Stimulated activated CD8-positive, alpha-beta memory T cell treated with anti-CD3 and anti-CD28 coated beads, Interleukin-7, amount 100 ng/mL, for 1 hour (primary cell): ENCODE results near the gene RUVBL2.
A peak's percentile ranks its signal among the peaks of the same experiment; 100 is the strongest.
"Not testable (repeated sequence)": the region's sequence is repeated elsewhere in the genome, so short reads cannot be mapped to it uniquely, and the experiment has no call there.

Experiments used
- DNase-seq, 2 donors: peaks; one replicate each; pipeline ENCODE4 v3.0.0-alpha.2; 2020; ENCODE audit warnings: low read depth in 2 of 2

RUVBL2 gene

GRCh38 chr19:49018388-49019241, 24.9 kb downstream of the RUVBL2 start:
- not testable (repeated sequence) for DNase-seq

- DNase-seq: peak; percentile 27 to 50
These were observed 25.7 kb downstream of the RUVBL2 start for GRCh38 chr19:49019242-49019932.

- DNase-seq: no peak
These were observed 26.7 kb downstream of the RUVBL2 start for GRCh38 chr19:49020342-49020741.

GRCh38 chr19:49020931-49021895, 27.5 kb downstream of the RUVBL2 start:
- DNase-seq: no peak

GRCh38 chr19:49022116-49022515, 28.4 kb downstream of the RUVBL2 start:
- DNase-seq: no peak

GRCh38 chr19:49024233-49024632, 30.5 kb downstream of the RUVBL2 start, which contains the start of gene CGB3:
CGB3 (minus strand) TSS chr19:49024333; CDS start chr19:49023971, 362 bp downstream.
- DNase-seq: not testable (repeated sequence)

- DNase-seq: not testable (repeated sequence)
These were observed 31.4 kb downstream of the RUVBL2 start for GRCh38 chr19:49025088-49025487.

- DNase-seq: not testable (repeated sequence)
These were observed 31.9 kb downstream of the RUVBL2 start for GRCh38 chr19:49025599-49025998.

- DNase-seq: not testable (repeated sequence)
These were observed 35.0 kb downstream of the RUVBL2 start for GRCh38 chr19:49028686-49029085.

GRCh38 chr19:49029749-49030148, 36.1 kb downstream of the RUVBL2 start:
- not testable (repeated sequence) for DNase-seq

GRCh38 chr19:49030323-49030722, 36.6 kb downstream of the RUVBL2 start:
- not testable (repeated sequence) for DNase-seq

- peak in 1 of 2 donors; percentile 25 for DNase-seq
These were observed 38.1 kb downstream of the RUVBL2 start, which contains the start of gene CGB2 for GRCh38 chr19:49031642-49032301. CGB2 (plus strand) TSS chr19:49031890; CDS start chr19:49032096, 206 bp downstream.

GRCh38 chr19:49036815-49037214, 43.1 kb downstream of the RUVBL2 start, which contains the start of gene CGB1:
CGB1 (minus strand) TSS chr19:49036895; CDS start chr19:49036711, 184 bp downstream.
- not testable (repeated sequence) for DNase-seq

- not testable (repeated sequence) for DNase-seq
These were observed 44.4 kb downstream of the RUVBL2 start for GRCh38 chr19:49038111-49038510.

GRCh38 chr19:49038557-49039276, 45.0 kb downstream of the RUVBL2 start:
- not testable (repeated sequence) for DNase-seq

GRCh38 chr19:49039736-49040135, 46.0 kb downstream of the RUVBL2 start:
- DNase-seq: not testable (repeated sequence)

GRCh38 chr19:49042177-49042576, 48.5 kb downstream of the RUVBL2 start:
- DNase-seq: no peak

GRCh38 chr19:49042666-49043065, 49.0 kb downstream of the RUVBL2 start:
- DNase-seq: not testable (repeated sequence)

GRCh38 chr19:49043548-49043947, 49.9 kb downstream of the RUVBL2 start, which contains the start of gene CGB5:
CGB5 (plus strand) TSS chr19:49043848; CDS start chr19:49044210, 362 bp downstream.
- not testable (repeated sequence) for DNase-seq

GRCh38 chr19:49049011-49049410, 55.3 kb downstream of the RUVBL2 start, which contains the start of gene CGB8:
CGB8 (minus strand) TSS chr19:49049111; CDS start chr19:49048739, 372 bp downstream.
- DNase-seq: not testable (repeated sequence)
